ENCODE results near the gene ZDHHC7. TPM values are rescaled to one million over a fixed set of nuclear protein-coding genes. Genes with fewer than 3 reads are reported as not detected.

The ZDHHC7 gene
- total RNA-seq, 1 donor from 2014 or later: 77.9 TPM

DNA sequence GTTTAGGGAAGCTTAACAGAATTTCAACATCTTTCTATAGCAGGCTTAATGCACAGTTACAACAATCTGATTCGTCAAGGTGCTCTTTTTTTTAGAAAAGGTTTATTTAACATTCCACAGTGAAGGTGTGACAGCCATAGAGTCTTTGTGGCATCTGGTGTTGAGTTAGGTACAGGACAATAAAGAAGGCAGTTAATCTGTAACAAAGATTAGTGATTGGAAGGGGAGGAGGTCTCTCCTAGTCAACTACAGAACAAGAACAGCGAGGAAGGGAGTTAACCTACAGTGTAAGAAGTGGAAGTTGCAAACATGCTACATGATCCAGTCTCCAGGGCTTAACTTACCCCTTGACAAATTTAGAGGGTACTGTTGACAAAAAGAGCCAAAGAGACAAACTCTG, 3.0 kb upstream of the ZDHHC7 start:
- Histone ChIP-seq H3K9me3 (no peaks in the 10 kb centered on the region), H3K36me3 (no peaks in the 10 kb centered on the region), H3K27me3 (ENCODE audit: low read depth) (no peaks in the 10 kb centered on the region), H3K27ac (no peak overlapping the region), H3K4me1 (peaks cover 30% of the 10 kb centered on the region), H3K4me3 (no peak overlapping the region)
- ATAC-seq (no peak), DNase-seq (no peak)
- intact Hi-C loops (cut with DNase I): no loop called here
- TF ChIP-seq, protein P1, sequence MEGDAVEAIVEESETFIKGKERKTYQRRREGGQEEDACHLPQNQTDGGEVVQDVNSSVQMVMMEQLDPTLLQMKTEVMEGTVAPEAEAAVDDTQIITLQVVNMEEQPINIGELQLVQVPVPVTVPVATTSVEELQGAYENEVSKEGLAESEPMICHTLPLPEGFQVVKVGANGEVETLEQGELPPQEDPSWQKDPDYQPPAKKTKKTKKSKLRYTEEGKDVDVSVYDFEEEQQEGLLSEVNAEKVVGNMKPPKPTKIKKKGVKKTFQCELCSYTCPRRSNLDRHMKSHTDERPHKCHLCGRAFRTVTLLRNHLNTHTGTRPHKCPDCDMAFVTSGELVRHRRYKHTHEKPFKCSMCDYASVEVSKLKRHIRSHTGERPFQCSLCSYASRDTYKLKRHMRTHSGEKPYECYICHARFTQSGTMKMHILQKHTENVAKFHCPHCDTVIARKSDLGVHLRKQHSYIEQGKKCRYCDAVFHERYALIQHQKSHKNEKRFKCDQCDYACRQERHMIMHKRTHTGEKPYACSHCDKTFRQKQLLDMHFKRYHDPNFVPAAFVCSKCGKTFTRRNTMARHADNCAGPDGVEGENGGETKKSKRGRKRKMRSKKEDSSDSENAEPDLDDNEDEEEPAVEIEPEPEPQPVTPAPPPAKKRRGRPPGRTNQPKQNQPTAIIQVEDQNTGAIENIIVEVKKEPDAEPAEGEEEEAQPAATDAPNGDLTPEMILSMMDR (IDR thresholded peaks at IDR 0.05): no peak

DNA sequence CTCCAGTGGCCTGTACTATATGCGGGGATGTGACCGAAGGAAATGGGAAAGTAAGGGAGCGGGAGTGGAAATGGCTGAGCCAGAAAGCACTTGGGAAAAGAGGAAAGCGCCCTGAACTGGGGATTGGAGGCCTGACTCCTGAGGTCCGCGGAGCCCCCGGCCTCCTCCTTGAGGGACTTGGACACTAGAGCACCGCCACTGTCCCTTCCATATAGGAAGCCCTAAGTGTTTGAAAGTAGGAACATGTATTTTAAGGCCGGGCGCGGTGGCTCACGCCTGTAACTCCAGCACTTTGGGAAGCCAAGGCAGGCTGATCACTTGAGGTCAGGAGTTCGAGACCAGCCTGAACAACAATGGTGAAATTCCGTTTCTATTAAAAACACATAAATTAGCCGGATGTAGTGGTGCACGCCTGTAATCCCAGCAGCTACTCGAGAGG, 530 bp upstream of the ZDHHC7 start:
- ATAC-seq (no peak), DNase-seq (no peak)
- Histone ChIP-seq H3K27ac (peak overlapping the region; percentile 99), H3K36me3 (peaks cover 4% of the 10 kb centered on the region), H3K27me3 (ENCODE audit: low read depth) (no peaks in the 10 kb centered on the region), H3K4me3 (peak overlapping the region; percentile 80), H3K9me3 (no peaks in the 10 kb centered on the region), H3K4me1 (peaks cover 54% of the 10 kb centered on the region)
- TF ChIP-seq, protein P1 (IDR thresholded peaks at IDR 0.05): no peak
- intact Hi-C loops (cut with DNase I): no loop called here

DNA sequence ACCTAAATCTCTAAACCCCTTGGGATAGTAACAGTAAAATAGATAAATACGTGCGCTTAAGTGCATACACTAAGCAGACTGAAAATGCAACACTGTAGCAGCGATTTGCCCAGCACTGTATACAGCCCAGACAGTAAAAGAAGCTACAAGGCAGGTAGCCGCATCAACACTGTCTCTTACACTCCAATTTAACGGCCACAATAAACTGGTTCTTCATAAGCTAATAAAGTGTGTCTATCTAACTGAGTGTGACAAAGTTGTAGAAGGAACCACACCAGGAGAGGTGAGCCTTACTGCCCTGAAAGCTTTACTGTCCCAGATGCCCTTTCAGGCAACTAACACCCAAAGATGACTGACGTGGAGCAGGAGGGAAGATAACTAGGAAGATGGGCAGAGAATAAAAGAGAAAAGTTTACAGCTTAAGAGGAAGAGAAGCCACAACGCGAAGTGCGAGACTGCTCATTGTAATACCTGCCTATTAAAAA, 847 bp downstream of the ZDHHC7 start:
- no peaks in the 10 kb centered on the region for H3K27me3 ChIP-seq (ENCODE audit: low read depth)
- peak overlapping the region; percentile 80 for H3K4me3 ChIP-seq
- peak overlapping the region; percentile 99 for H3K27ac ChIP-seq
- DNase-seq (no peak), ATAC-seq (no peak)
- H3K36me3 ChIP-seq: peaks cover 4% of the 10 kb centered on the region
- H3K4me1 ChIP-seq: peaks cover 60% of the 10 kb centered on the region
- intact Hi-C loops (cut with DNase I): no loop called here
- TF ChIP-seq, protein P1 (IDR thresholded peaks at IDR 0.05): no peak
- H3K9me3 ChIP-seq: no peaks in the 10 kb centered on the region

DNA sequence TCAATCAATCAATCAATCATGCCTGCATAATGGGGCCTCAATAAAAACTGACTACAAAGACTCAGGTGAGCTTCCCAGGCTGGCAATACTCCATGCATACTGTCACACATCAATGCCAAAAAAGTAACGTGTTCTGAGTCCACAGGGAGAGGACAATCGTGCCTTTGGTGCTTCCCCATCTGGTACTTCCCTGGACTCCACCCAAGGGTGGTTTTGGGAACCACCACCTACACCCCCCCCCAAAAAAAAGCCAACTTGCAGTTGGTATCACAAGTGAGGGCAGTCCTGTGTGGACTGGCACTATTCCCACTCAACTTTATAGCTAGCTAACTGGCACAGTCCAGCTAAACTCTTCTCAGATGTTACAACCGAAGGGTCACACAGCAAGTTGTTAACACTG, 3.1 kb downstream of the ZDHHC7 start:
- H3K4me1 ChIP-seq: peaks cover 79% of the 10 kb centered on the region
- no peak for ATAC-seq
- H3K4me3 ChIP-seq: no peak overlapping the region
- DNase-seq: peak; percentile 12
- no peaks in the 10 kb centered on the region for H3K27me3 ChIP-seq (ENCODE audit: low read depth)
- H3K27ac ChIP-seq: no peak overlapping the region
- intact Hi-C loops (cut with DNase I): no loop called here
- TF ChIP-seq, protein P1 (IDR thresholded peaks at IDR 0.05): no peak
- no peaks in the 10 kb centered on the region for H3K9me3 ChIP-seq
- H3K36me3 ChIP-seq: peaks cover 4% of the 10 kb centered on the region

DNA sequence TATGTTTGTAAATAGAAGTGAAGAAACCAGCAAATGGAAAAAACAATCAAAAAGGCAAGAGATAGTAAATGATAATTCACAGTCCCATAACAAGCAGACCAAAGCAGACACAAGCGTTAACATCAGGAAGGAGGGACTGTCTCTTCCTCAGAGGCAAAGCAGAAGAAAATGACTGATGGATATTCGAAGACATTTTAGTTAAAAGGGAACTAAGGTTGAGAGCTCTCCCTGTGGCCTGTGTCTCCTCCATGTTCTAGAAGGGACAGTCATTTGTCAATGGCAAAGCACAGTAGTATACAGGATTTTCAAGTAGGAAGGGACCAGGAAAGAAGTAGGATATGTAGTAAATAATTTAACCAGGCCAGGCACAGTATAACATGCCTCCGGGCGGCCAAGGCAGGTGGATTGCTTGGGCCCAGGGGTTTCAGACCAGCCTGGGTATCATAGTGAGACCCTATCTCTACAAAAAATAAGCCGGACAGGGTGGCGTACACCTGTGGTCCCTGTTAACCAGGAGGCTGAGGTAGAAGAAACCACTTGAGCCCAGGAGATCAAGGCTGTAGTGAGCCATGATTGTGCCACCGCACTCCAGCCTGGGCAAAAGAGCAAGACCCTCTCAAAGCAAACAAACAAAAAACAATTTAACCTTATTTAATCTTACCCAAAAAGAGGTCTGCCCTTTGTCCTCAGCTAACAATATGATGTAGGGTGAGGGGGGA, 3.7 kb downstream of the ZDHHC7 start:
- Histone ChIP-seq H3K4me3 (no peak overlapping the region), H3K4me1 (peaks cover 85% of the 10 kb centered on the region)
- TF ChIP-seq, protein P1 (IDR thresholded peaks at IDR 0.05): no peak

More for the DNA sequence above, 3.7 kb downstream of the ZDHHC7 start:
- peak overlapping the region; percentile 81 for H3K27ac ChIP-seq
- intact Hi-C loops (cut with DNase I): no loop called here
- H3K36me3 ChIP-seq: peaks cover 4% of the 10 kb centered on the region
- DNase-seq (peak; percentile 10), ATAC-seq (no peak)
- no peaks in the 10 kb centered on the region for H3K27me3 ChIP-seq (ENCODE audit: low read depth)
- no peaks in the 10 kb centered on the region for H3K9me3 ChIP-seq

All from lower lobe of right lung (tissue), 2 donors.